Measurements from ENCODE around the gene KANSL1.
"Not testable (repeated sequence)": the region's sequence is repeated elsewhere in the genome, so short reads cannot be mapped to it uniquely, and the experiment has no call there.

- TF ChIP-seq, protein P1, sequence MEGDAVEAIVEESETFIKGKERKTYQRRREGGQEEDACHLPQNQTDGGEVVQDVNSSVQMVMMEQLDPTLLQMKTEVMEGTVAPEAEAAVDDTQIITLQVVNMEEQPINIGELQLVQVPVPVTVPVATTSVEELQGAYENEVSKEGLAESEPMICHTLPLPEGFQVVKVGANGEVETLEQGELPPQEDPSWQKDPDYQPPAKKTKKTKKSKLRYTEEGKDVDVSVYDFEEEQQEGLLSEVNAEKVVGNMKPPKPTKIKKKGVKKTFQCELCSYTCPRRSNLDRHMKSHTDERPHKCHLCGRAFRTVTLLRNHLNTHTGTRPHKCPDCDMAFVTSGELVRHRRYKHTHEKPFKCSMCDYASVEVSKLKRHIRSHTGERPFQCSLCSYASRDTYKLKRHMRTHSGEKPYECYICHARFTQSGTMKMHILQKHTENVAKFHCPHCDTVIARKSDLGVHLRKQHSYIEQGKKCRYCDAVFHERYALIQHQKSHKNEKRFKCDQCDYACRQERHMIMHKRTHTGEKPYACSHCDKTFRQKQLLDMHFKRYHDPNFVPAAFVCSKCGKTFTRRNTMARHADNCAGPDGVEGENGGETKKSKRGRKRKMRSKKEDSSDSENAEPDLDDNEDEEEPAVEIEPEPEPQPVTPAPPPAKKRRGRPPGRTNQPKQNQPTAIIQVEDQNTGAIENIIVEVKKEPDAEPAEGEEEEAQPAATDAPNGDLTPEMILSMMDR (IDR thresholded peaks at IDR 0.05), result not testable (repeated sequence)
- TF ChIP-seq POLR2A (IDR thresholded peaks at IDR 0.05), result not testable (repeated sequence)
Observed at GRCh38 chr17:46019408-46019925, 173.8 kb downstream of the KANSL1 start.
